Activated effector memory CD4-positive, alpha-beta T cell treated with Interleukin-2 at 50 U/mL for 16 hours (primary cell): ENCODE results near the gene BAZ1B.
"Not testable (repeated sequence)": the region's sequence is repeated elsewhere in the genome, so short reads cannot be mapped to it uniquely, and the experiment has no call there.

Experiments
- DNase-seq: peaks from one replicate; pipeline ENCODE4 v3.0.0-alpha.2; 2020

The BAZ1B gene

GRCh38 chr7:73496626-73497025 lies 25.5 kb downstream of the BAZ1B start:
- DNase-seq: no peak

DNA sequence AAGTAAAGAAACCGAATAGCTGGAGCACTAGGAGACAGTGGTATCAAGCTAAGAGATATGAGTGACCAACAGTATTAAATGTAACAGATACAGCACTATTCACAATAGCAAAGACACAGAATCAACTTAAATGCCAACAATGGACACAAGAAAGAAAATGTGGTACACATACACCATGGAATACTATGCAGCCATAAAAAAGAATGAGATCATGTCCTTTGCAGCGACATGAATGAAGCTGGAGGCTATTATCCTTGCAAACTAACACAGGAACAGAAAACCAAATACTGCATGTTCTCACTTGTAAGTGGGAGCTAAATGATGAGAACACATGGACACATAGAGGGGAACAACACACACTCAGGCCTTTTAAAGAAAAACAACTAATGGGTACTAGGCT lies 26.6 kb downstream of the BAZ1B start:
- not testable (repeated sequence) for DNase-seq

DNA sequence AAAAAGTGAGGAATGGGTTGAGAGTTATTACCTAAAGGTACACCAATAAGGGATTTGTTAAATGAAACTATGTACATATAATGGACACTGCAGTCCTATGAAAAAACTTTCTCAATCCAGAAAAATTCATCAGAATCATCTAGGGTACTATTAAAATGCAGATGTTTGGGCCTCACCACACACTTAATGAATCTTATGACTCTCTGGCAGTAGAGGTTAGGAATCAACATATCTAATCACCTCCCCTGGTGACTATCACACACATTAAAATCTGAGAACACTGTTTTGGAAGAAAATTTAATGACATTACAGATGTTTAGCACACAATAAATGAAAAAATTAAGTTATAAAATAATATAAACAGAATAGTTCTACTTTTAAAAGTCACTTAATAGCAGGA lies 32.1 kb downstream of the BAZ1B start:
- DNase-seq: no peak

DNA sequence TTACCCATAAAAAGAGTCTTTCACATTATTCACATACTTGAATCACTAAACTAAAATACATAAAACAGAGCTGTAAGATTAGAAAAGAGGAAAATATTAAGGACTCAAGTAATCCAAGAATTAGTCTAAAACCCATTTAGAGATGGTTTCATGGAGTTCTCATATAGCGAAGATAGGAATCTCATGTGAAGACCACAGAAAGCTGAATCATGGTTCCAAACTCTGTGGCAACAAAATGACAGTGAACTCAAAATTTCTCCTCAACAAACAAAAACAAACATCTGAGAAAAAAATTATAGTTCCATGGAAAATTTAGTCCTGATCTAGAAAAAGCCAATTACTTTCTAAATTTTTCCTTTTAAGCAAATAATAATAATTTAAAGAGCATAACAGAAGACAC lies 34.6 kb downstream of the BAZ1B start:
- no peak for DNase-seq

DNA sequence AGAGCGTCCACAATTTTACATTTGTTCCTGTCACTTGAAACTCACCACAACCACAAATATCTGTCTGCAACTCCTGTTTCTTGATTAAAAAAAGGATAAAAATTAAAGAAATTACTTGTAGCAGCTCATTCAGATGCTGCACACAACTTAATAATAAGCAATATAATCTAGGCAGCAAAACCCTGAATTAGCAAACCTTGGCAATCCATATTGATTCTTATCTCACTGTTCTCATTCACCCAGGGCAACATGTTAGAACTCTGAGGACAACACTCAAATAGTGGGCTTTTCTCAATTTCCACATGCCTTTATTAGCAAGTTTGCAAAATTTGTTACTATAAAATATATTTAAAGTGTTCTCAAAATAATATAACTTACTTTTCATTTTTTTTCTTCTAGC lies 38.9 kb downstream of the BAZ1B start:
- DNase-seq: no peak

GRCh38 chr7:73482746-73483145 lies 39.3 kb downstream of the BAZ1B start:
- no peak for DNase-seq

DNA sequence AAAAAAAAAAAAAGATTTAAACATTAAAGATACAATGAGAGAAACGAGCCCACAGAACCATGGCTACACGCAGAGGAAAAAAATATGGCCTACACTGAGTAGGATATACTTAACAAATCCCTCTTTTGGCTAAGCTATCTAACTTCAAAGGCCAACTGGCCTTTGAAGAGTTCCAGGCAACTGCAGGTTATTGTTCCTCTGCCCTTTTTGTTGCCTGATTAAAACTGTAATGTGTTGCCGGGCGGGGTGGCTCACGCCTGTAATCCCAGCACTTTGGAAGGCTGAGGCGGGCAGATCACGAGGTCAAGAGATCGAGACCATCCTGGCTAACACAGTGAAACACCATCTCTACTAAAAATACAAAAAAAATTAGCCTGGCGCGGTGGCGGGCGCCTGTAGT lies 40.6 kb downstream of the BAZ1B start:
- DNase-seq: not testable (repeated sequence)

DNA sequence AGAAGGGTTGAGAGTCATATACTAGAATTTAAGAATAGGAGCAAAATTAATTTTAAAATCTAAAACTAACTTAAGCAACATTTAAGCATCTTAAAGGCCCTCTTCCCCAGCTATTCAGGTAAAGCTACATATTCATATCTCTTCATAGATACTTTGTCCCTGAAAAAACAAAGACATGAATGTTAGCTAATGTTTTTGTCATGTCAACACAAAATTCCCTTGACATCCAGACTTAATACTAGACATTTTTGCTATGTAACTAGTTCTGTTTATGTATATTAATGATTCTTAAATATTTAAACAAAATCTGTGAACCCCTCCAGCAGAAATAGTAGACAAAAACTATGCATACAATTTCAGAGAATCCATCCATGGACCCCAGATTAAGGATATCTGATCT lies 43.5 kb downstream of the BAZ1B start:
- no peak for DNase-seq

GRCh38 chr7:73477376-73477775 lies 44.7 kb downstream of the BAZ1B start:
- no peak for DNase-seq

- DNase-seq: no peak
Measured at GRCh38 chr7:73470208-73470607, 51.9 kb downstream of the BAZ1B start.

GRCh38 chr7:73467046-73467445 lies 55.0 kb downstream of the BAZ1B start:
- DNase-seq: not testable (repeated sequence)

- no peak for DNase-seq
Measured at GRCh38 chr7:73466112-73466511, 56.0 kb downstream of the BAZ1B start.

GRCh38 chr7:73463966-73464365 lies 58.1 kb downstream of the BAZ1B start:
- no peak for DNase-seq

- no peak for DNase-seq
Measured at GRCh38 chr7:73463260-73463659, 58.8 kb downstream of the BAZ1B start.

GRCh38 chr7:73461782-73462285 lies 60.3 kb downstream of the BAZ1B start:
- DNase-seq: no peak

DNA sequence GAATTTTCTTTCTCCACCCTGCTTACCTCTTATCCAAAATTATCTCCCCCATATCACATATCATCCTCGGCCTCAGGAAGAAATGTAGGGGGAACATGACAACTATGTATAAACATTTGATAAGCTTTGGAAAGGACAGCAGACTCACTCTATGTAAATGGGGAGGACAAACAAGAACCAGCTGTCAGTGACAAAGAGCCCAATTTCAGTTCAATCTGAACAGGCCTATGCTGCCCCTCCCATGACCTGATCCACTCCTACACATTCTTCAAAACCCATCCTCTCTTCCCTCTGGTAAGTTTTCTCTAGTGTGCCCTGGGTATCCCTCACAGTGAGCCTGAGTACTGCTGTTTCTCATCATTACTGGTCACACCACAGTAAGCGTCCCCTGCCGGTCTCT lies 67.7 kb downstream of the BAZ1B start:
- DNase-seq: no peak

- no peak for DNase-seq
Measured at GRCh38 chr7:73452999-73453635, 69.0 kb downstream of the BAZ1B start.

- DNase-seq: no peak
Measured at GRCh38 chr7:73451780-73452398, 70.2 kb downstream of the BAZ1B start.

DNA sequence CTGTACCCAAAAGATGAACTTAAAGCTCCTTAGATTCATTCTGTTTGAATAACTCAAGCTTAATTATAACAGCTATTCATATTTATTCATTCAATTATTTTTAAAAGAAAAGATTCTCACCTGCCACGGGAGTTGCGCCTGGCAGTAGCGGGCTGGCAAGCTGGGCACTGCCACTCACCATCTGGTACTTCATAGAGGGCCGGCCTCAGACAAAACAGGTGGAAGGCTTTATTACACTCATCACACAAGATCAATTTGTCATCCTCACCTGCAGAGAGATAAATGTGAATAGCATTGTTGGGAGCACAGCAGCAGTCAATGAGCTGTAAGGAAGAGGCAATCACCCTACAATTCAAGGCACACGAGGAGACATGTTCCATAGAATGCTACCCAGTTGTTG lies 72.7 kb downstream of the BAZ1B start:
- DNase-seq: no peak

DNA sequence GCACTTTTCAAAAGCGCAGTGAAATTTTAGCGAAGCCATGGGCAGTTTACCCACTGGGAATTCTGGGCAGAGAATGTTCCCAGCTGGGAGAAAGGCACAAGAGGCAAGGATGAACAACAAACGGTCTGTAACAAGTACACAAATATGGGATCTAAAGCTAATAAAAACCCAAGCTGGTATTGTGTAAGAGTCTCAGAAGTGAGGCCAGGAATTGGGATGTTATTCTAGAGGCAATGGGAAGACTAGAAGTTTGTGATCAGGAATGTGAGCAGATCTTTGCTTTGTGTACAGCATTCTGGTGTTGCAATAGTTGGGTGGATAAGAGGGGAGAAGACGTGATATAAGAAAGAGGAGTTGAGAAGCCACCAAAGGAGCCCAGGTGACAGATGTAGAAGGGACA lies 73.5 kb downstream of the BAZ1B start:
- DNase-seq: no peak

- DNase-seq: no peak
Measured at GRCh38 chr7:73447121-73447733, 74.9 kb downstream of the BAZ1B start.

GRCh38 chr7:73446682-73447081 lies 75.4 kb downstream of the BAZ1B start:
- no peak for DNase-seq

GRCh38 chr7:73443548-73444255 lies 78.4 kb downstream of the BAZ1B start:
- no peak for DNase-seq
